HG03139 (cell line): Measurements from ENCODE around the gene SPATA32.
"Not testable (repeated sequence)": the region's sequence is repeated elsewhere in the genome, so short reads cannot be mapped to it uniquely, and the experiment has no call there.

ENCODE experiments used
- ATAC-seq: cut with Tn5 transposase; IDR thresholded peaks from one replicate; pipeline ENCODE4 v1.9.1; 2021; ENCODE audit not compliant: unreplicated experiment

SPATA32 gene

DNA sequence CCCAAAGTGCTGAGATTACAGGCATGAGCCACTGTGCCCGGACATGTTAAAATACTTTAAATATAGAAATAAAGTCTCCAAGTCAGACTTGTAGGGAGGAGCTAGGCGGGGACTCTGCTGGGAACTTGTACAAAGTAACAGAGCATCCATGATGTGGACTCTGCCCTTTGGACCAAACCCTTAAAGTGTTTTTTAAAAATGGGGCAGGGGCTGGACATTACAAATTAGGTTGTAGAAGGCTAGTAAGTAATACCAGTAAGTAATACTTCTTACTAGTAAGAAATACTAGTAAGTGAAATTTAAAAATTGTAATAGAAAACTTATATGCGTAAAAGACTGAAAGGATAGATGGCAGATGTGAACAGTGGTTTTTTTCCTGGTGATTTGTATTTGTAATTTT is 9.7 kb upstream of the SPATA32 start:
- no peak for ATAC-seq

- ATAC-seq: no peak
Measured at GRCh38 chr17:45270828-45271418, 9.0 kb upstream of the SPATA32 start.

GRCh38 chr17:45269912-45270311 is 8.0 kb upstream of the SPATA32 start:
- no peak for ATAC-seq

- no peak for ATAC-seq
Measured at GRCh38 chr17:45267436-45268055, 5.7 kb upstream of the SPATA32 start.

DNA sequence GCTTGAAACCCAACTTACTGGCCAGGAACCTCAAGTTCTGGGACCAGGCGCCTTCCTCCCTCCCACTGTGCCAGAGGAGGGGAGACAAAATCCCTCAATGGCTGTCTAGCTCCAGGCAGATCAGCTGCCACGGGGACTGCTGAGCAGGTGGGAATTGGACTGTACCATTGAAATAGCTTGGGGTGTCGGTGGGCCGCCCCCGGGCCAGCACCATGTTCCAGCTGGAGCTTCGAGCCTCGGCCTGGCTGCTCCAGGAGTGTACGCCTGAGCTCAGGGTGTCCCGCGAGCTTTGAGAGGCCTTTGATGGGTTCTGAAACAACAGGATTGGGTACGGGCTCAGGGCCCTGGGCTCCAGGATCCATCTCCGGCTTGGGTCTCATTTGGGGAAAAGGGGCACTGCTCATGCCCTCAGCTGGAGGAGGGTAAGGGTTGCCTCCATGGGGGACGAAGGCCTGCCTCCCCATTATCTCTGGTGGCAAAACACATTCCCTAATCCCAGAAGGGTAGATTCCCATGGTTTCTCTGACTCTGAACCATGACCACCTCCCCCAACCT is 4.6 kb upstream of the SPATA32 start:
- no peak for ATAC-seq

GRCh38 chr17:45265821-45266220 is 3.9 kb upstream of the SPATA32 start:
- no peak for ATAC-seq

- no peak for ATAC-seq
Measured at GRCh38 chr17:45264988-45265387, 3.1 kb upstream of the SPATA32 start.

DNA sequence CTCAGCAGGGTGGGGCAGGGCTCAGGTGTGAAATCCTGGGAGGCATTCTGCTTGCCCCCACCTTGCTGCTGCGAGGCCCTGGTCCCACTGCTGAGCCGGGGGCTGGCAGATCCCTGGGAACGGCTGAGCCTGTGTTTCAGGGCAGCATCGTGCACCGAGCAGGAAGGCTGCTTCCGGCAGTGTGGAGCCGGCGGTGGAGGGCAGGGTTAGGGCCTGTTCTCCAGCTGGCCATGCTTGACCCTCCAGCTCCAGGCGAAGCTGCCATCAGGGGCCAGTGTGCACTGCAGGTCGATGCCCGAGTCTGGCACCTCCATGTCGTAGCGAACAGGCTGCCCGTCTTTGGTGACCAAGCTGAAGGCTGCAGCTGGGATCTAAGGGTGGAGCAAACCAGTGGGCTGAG is 2.5 kb upstream of the SPATA32 start:
- no peak for ATAC-seq

DNA sequence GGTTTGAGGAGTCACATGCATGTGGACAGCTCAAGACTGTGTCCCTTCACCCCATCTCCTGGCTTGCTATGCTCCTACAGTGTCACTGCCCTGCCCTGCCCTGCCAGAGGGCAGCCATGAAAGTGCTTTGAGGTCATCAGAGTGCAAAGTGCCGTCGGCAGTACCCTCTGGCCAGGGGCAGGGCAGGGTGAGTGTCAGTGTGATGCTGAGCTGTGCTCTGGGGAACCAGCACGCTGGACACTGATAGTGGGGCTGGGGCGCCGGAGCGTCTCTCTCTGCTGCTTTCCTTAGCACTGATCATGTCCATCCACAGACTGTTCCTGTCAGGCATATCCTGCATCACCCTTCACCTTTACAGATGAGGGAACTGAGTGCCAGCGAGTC is 1.6 kb upstream of the SPATA32 start:
- ATAC-seq: no peak

DNA sequence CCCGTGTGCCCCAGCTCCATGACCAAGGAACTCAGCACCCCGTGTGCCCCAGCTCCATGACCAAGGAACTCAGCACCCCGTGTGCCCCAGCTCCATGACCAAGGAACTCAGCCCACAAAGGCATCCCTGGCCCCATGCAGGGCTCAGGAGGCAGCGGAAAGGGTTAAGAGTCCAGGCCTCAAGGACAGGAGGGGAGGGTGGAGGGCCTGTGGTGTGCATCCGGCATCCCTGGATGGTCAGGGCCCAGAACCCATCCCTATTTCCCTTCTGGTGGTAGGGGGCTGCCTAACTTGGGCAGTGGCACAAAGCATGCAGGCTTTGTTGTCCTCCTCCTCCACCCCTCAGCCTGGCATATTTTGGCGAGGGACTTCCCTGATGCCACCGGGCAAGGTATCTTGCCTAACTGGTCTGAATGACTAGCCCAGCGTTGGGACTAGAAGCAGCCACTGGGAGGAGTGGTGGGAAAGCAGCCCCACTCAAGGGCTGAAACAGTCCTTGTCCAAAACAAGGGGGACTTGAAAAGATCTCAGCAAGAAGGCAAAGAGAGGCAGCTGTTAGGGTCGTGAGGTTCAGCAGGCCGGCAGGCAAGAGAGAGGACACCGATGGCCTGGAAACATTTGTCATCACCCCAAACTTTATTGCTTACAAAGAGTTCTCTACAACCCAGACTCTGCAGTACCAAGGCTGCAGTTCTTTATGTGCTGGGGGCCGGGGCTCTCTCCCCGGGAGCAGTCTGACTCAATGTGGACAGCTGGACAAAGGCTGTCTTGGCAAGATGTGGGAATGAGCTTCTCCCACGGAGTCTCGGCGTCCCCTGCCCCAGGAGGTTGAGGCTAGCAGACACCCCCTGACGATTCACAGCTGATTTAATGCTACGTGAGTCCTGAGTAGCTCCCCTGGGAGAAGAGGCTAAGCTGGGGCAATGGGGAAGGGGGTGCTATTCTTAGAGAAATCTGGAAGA is 902 bp upstream of the SPATA32 start:
- no peak for ATAC-seq

GRCh38 chr17:45260204-45260783 is 1.6 kb downstream of the SPATA32 start:
- ATAC-seq: no peak

DNA sequence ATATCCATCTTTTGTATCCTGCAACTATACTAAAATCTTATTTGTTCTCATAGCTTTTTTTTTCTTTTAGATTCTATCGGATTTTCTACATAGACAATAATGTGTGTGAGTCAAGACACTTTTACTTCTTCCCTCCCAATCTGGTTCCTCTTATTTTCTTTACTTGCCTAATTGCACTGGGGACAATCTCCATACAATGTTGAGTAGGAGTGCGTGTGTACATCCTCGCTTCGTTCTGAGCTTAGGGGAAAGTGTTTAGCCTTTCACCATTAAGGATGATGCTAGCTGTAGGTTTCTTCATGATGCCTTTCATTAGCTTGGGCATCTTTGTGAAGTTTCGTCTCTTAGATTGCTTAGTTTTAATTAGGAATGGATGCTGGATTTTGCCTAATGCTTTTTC is 2.9 kb downstream of the SPATA32 start:
- ATAC-seq: no peak

GRCh38 chr17:45257115-45257514 is 4.8 kb downstream of the SPATA32 start:
- ATAC-seq: no peak

DNA sequence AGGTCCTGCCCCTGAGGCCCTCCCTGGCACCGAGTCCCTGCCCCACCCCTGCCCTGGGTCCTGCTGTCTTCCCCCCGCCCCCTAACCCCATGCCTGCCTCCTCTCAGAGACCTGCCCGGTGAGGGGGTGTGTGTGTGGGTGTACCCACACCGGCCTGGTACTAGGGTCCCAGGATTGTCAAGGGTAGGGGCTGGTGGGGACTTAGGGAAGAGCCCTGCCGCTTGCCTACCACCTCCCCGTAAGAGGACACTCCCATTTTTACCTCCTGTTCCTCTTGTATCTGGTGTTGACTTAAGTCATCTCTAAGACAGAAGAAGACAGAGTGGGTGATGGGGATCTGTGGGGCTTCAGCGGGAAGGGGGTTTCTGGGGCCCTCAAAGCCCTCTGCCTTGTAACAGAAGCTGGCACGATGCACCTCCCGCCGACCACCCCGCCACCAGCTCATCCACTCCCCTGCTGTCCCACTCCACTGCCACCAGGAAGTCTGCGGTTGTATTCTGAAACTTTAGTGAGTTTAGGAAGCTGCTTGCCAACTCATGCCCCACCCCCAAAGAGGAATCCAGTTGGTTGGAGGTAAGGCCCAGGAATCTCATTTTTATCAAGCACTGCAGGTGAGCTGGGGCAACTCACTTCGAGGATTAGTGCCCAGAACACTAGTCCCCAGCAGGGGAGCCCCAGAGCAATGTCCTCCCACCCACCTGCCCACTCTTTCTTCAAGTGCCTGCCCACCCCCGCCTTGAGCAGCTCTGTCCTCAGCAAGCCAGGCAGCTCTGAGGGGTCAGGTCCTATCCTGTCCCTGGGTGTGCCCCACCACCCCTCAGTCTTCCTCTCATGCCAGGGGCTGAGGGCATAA is 5.6 kb downstream of the SPATA32 start:
- no peak for ATAC-seq

GRCh38 chr17:45255358-45255757 is 6.5 kb downstream of the SPATA32 start:
- ATAC-seq: no peak

GRCh38 chr17:45253879-45254278 is 8.0 kb downstream of the SPATA32 start:
- no peak for ATAC-seq

DNA sequence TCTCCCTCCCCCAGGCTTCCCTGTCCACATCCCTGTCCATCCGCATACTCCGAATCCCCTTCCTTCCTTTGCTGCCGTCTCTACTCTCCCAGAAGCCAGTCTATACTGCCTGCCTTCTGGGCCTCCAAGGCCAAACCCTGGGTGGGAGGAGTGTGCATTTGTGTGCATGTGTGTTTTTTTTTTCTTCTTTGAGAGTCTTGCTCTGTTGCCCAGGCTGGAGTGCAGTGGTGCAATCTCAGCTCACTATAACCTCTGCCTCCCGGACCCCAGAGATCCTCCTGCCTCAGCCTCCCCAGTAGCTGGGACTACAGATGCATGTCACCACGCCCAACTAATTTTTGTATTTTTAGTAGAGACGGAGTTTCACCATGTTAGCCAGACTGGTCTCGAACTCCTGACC is 8.7 kb downstream of the SPATA32 start:
- ATAC-seq: not testable (repeated sequence)

DNA sequence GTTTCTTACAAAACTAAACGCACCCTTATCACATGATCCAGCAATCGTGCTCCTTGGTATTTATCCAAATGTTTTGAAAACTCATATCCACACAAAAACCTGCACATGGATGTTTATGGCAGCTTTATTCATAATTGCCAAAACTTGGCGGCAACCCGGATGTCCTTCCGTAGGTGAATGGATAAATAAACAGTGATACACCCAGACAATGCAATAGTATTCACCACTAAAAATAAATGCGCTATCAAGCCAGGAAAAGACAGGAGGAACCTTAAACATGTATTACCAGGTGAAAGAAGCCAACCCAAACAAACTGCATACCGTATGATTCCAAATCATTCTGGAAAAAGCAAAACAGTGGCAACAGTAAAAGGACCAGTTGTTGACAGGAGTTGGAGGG is 10.0 kb downstream of the SPATA32 start:
- no peak for ATAC-seq

DNA sequence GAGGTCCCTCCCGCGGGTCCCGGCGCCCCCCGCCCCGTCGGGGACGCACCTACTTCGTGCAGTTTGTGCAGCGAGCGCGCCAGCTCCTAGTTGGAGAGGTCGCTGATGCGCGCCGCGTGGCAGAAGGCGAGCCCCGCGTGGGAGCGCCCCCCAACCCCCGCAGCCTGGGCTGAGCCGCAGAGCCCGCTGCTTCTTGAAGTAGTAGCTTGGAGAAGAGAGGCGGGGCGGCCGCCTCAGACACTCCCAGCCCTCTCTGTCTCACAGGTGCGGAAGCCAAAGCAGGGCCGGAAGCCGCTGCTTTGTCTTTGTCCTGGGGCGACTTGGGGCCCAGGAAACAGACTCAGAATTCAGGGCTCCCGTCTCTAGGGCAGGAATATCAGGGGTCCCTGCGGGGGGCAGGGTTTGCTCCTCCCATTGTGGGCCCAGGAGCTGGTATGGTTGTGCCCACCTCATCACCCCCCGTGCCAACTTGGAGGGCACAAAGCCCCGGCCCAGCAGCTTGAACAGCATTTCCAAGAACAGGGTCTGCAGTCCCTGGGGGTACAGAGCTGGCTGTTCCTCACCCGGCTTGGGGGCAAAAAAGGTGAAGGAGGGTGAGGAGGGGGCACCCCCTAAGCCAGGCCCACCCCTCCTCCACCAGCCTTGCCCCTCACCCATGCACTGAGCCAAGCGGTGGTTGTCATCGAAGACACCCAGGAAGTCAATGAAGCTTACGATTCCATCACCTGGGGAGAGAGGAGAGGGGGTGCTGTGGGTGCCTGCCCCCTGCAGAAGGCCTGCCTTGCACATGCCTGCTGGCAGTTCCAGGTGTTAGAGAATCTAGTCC is 13.5 kb downstream of the SPATA32 start:
- ATAC-seq: peak; percentile 54
